Measurements from ENCODE around the gene L3MBTL3. TPM values are rescaled to one million over a fixed set of nuclear protein-coding genes. Genes with fewer than 3 reads are reported as not detected.
A peak's percentile ranks its signal among the peaks of the same experiment; 100 is the strongest.

L3MBTL3 gene
- total RNA-seq, 2 experiments from 2014 or later, result 31.7 to 34.0 TPM

GRCh38 chr6:130118236-130118635, 99.9 kb downstream of the L3MBTL3 start:
- Mint-ChIP-seq H3K4me1 (ENCODE audit: low read depth) (peaks cover 5% of the 10 kb centered on the region), H3K9me3 (ENCODE audit: insufficient read depth) (peaks cover 5% of the 10 kb centered on the region), H3K4me3 (no peak overlapping the region), H3K36me3 (ENCODE audit: low read depth) (peaks cover 34% of the 10 kb centered on the region), H3K27me3 (ENCODE audit: low read depth) (no peaks in the 10 kb centered on the region), H3K27ac (no peak overlapping the region)
- DNase-seq, result no peak
- ATAC-seq, result no peak
- ChIA-PET POLR2A (no interaction called here), CTCF (no interaction called here)

DNA sequence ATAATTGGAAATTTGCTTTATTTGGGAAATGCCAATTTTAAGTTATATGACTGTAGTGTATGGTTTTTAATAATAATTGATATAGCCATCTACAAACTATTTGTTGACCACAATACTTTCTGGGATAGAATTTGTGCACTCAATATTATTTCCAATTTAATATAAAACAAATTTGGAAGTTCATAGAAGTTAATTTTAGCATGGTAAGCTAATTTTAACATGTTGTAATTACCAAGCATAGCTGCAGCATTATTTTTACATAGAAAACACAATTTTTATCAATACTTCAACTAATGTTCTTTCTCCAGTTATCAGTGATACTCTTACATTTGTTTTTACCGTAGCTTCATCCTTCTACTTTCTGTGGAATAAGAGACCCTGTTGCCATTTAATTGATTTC, 100.8 kb downstream of the L3MBTL3 start:
- no peak overlapping the region for H3K27ac Mint-ChIP-seq
- peaks cover 5% of the 10 kb centered on the region for H3K9me3 Mint-ChIP-seq (ENCODE audit: insufficient read depth)
- ATAC-seq, result no peak
- no peaks in the 10 kb centered on the region for H3K27me3 Mint-ChIP-seq (ENCODE audit: low read depth)
- CTCF ChIA-PET, result interaction anchor here (0.7 kb wide), 1 partner anchor 9 kb away, joined by 3 read pairs; no protein-coding TSS in a partner anchor
- no peak overlapping the region for H3K4me3 Mint-ChIP-seq
- H3K4me1 Mint-ChIP-seq (ENCODE audit: low read depth), result peaks cover 5% of the 10 kb centered on the region
- POLR2A ChIA-PET, result no interaction called here
- peaks cover 39% of the 10 kb centered on the region for H3K36me3 Mint-ChIP-seq (ENCODE audit: low read depth)
- DNase-seq, result no peak

DNA sequence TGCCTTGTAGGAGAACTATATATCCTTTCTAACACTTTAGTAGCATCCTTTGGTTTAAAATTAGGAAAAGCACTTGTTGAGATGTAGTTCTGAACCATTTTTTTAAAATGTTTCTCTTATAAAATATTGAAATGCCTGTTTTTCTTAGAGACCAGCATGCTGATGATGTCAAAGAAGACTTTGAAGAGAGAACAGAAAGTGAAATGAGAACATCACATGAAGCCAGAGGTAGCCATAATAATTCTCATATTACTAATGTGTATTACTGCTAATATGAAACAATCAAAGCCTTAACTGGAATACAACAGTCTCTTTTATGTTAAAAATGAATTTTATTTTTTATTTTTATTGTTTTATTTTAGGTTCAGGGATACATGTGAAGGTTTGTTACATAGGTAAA, 102.3 kb downstream of the L3MBTL3 start:
- no peaks in the 10 kb centered on the region for H3K27me3 Mint-ChIP-seq (ENCODE audit: low read depth)
- H3K27ac Mint-ChIP-seq, result no peak overlapping the region
- H3K4me3 Mint-ChIP-seq, result no peak overlapping the region
- H3K36me3 Mint-ChIP-seq (ENCODE audit: low read depth), result peaks cover 38% of the 10 kb centered on the region
- ChIA-PET POLR2A (no interaction called here), CTCF (interaction anchor here (0.6 to 1.1 kb wide), 3 partner anchors 10 to 261 kb away, joined by 3 read pairs; no protein-coding TSS in a partner anchor)
- peaks cover 5% of the 10 kb centered on the region for H3K4me1 Mint-ChIP-seq (ENCODE audit: low read depth)
- no peak for DNase-seq
- peaks cover 5% of the 10 kb centered on the region for H3K9me3 Mint-ChIP-seq (ENCODE audit: insufficient read depth)
- no peak for ATAC-seq

DNA sequence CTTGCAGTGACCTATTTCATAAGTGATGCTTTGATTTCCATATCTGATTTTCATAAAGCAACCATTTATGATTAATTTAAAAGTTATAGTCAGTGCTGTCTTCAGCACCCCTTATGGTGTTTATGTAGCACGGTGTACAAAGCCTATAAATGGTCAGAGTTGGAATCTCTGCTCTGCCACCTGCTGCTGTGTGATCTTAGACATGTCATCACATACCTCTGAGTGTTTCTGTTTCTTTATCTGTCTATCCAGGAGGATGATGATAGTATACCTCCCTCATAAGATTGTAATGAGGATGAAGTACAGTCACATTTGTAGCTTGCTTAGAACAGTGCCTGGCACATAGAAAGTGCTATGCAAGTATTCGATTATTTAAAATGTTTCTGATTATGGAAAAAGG, 103.9 kb downstream of the L3MBTL3 start:
- CTCF ChIA-PET, result no interaction called here
- no peak overlapping the region for H3K27ac Mint-ChIP-seq
- no peaks in the 10 kb centered on the region for H3K9me3 Mint-ChIP-seq (ENCODE audit: insufficient read depth)
- POLR2A ChIA-PET, result no interaction called here
- DNase-seq (no peak), ATAC-seq (no peak)
- no peak overlapping the region for H3K4me3 Mint-ChIP-seq
- H3K4me1 Mint-ChIP-seq (ENCODE audit: low read depth), result peaks cover 11% of the 10 kb centered on the region
- no peaks in the 10 kb centered on the region for H3K27me3 Mint-ChIP-seq (ENCODE audit: low read depth)
- peaks cover 40% of the 10 kb centered on the region for H3K36me3 Mint-ChIP-seq (ENCODE audit: low read depth)

DNA sequence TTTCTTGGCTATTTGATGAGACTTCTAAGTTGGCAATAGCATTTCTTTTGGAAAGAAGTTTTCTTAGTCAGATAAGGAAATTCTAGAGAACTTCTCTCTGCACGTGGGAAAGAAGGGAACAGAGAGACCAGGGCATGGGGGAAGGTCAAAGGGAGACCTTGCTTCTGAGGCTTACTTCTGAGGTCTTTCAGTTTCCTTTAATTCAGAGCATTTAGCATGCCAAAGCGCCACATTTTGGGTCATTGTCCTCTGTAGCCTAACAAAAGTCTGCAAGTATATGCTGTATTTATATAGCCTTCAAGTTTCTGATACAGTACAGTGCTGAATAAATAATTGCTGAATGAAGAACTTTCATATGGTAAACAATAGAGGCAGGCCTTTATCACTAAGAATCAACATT, 108.8 kb downstream of the L3MBTL3 start:
- DNase-seq (no peak), ATAC-seq (no peak)
- POLR2A ChIA-PET, result no interaction called here
- Mint-ChIP-seq H3K27me3 (ENCODE audit: low read depth) (no peaks in the 10 kb centered on the region), H3K27ac (no peak overlapping the region), H3K36me3 (ENCODE audit: low read depth) (peaks cover 55% of the 10 kb centered on the region), H3K9me3 (ENCODE audit: insufficient read depth) (peaks cover 6% of the 10 kb centered on the region), H3K4me3 (no peak overlapping the region), H3K4me1 (ENCODE audit: low read depth) (peaks cover 38% of the 10 kb centered on the region)
- CTCF ChIA-PET, result no interaction called here

DNA sequence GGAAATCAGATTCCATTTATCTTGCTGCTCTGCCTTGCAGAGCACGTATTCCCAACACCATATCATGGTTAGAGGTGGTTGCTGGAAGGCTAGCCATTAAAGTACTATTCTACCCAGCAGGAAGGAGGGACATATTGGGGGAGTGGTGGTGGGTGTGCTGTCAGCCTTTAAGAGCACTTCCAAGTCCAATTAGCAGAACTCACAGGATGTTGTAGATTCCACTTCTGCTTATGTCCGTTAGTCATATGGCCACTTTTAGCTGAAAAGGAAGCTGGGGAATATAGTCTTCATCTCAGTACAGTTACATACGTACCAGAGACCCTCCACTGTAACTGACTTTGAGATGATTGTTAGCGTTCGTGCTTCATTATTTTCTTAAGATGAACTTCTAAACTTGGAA, 109.9 kb downstream of the L3MBTL3 start:
- Mint-ChIP-seq H3K36me3 (ENCODE audit: low read depth) (peaks cover 59% of the 10 kb centered on the region), H3K4me3 (no peak overlapping the region), H3K4me1 (ENCODE audit: low read depth) (peaks cover 49% of the 10 kb centered on the region), H3K9me3 (ENCODE audit: insufficient read depth) (peaks cover 6% of the 10 kb centered on the region), H3K27me3 (ENCODE audit: low read depth) (no peaks in the 10 kb centered on the region), H3K27ac (no peak overlapping the region)
- ATAC-seq, result no peak
- CTCF ChIA-PET, result interaction anchor here (1.1 kb wide), 1 partner anchor 9 kb away, joined by 3 read pairs; no protein-coding TSS in a partner anchor
- DNase-seq, result no peak
- POLR2A ChIA-PET, result no interaction called here

GRCh38 chr6:130129762-130130246, 111.4 kb downstream of the L3MBTL3 start:
- peaks cover 65% of the 10 kb centered on the region for H3K36me3 Mint-ChIP-seq (ENCODE audit: low read depth)
- H3K4me3 Mint-ChIP-seq, result no peak overlapping the region
- POLR2A ChIA-PET, result no interaction called here
- DNase-seq, result no peak
- peaks cover 6% of the 10 kb centered on the region for H3K9me3 Mint-ChIP-seq (ENCODE audit: insufficient read depth)
- no peak for ATAC-seq
- CTCF ChIA-PET, result interaction anchor here (0.7 to 1.0 kb wide), 2 partner anchors 9 kb away, joined by 3 read pairs; no protein-coding TSS in a partner anchor
- peaks cover 62% of the 10 kb centered on the region for H3K4me1 Mint-ChIP-seq (ENCODE audit: low read depth)
- H3K27me3 Mint-ChIP-seq (ENCODE audit: low read depth), result no peaks in the 10 kb centered on the region
- no peak overlapping the region for H3K27ac Mint-ChIP-seq

DNA sequence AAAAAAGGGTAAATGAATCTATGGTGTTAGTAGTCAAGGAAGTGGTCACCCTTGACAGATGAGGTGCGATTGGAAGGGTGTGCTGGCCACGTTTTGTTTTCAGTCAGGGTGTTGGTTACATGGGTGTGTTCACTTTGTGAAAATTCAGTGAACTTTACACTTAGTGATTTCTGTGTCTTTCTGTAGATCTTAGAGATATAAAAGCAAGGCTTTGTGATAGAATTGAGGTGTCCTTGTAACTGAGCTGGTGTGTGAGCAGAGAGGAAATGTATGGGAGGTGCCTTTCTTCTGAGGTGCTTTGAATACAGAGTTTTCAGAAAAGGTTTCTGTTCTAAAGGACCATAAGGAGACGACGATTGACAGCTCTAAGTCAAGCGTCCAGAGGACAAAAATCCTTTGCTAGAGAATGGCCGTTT, 113.9 kb downstream of the L3MBTL3 start:
- DNase-seq (peak; percentile 87), ATAC-seq (peak; percentile 94)
- ChIA-PET POLR2A (interaction anchor here (0.5 to 1.0 kb wide), 5 partner anchors 91 to 252 kb away, joined by 3 to 5 read pairs (median 5); partner anchors contain the start of gene SAMD3), CTCF (interaction anchor here (0.8 to 2.0 kb wide), 4 partner anchors 57 to 150 kb away, joined by 3 to 7 read pairs (median 4); partner anchors contain the start of gene SAMD3)
- Mint-ChIP-seq H3K4me3 (peak overlapping the region; percentile 46), H3K27me3 (ENCODE audit: low read depth) (no peaks in the 10 kb centered on the region), H3K9me3 (ENCODE audit: insufficient read depth) (peaks cover 6% of the 10 kb centered on the region), H3K36me3 (ENCODE audit: low read depth) (peaks cover 69% of the 10 kb centered on the region), H3K27ac (peak overlapping the region; percentile 93), H3K4me1 (ENCODE audit: low read depth) (peaks cover 69% of the 10 kb centered on the region)

GRCh38 chr6:130134582-130134981, 116.2 kb downstream of the L3MBTL3 start:
- POLR2A ChIA-PET, result no interaction called here
- no peak overlapping the region for H3K4me3 Mint-ChIP-seq
- no peak for DNase-seq
- H3K4me1 Mint-ChIP-seq (ENCODE audit: low read depth), result peaks cover 83% of the 10 kb centered on the region
- H3K27me3 Mint-ChIP-seq (ENCODE audit: low read depth), result no peaks in the 10 kb centered on the region
- CTCF ChIA-PET, result interaction anchor here (1.0 to 3.2 kb wide), 4 partner anchors 89 to 148 kb away, joined by 3 to 12 read pairs (median 4); no protein-coding TSS in a partner anchor
- peaks cover 12% of the 10 kb centered on the region for H3K9me3 Mint-ChIP-seq (ENCODE audit: insufficient read depth)
- peaks cover 78% of the 10 kb centered on the region for H3K36me3 Mint-ChIP-seq (ENCODE audit: low read depth)
- no peak for ATAC-seq
- peak overlapping the region; percentile 63 for H3K27ac Mint-ChIP-seq

- Mint-ChIP-seq H3K4me1 (ENCODE audit: low read depth) (peaks cover 66% of the 10 kb centered on the region), H3K27ac (no peak overlapping the region), H3K36me3 (ENCODE audit: low read depth) (peaks cover 77% of the 10 kb centered on the region), H3K9me3 (ENCODE audit: insufficient read depth) (peaks cover 6% of the 10 kb centered on the region), H3K27me3 (ENCODE audit: low read depth) (no peaks in the 10 kb centered on the region), H3K4me3 (no peak overlapping the region)
- ATAC-seq (no peak), DNase-seq (no peak)
- POLR2A ChIA-PET, result no interaction called here
- CTCF ChIA-PET, result no interaction called here
These were observed 118.4 kb downstream of the L3MBTL3 start for GRCh38 chr6:130136798-130137197.

GRCh38 chr6:130138116-130138908, 119.9 kb downstream of the L3MBTL3 start:
- ChIA-PET POLR2A (interaction anchor here (0.6 kb wide), 1 partner anchor 94 kb away, joined by 3 read pairs; no protein-coding TSS in a partner anchor), CTCF (interaction anchor here (0.6 to 1.9 kb wide), 5 partner anchors 8 to 112 kb away, joined by 3 to 5 read pairs (median 3); no protein-coding TSS in a partner anchor)
- peaks cover 51% of the 10 kb centered on the region for H3K4me1 Mint-ChIP-seq (ENCODE audit: low read depth)
- H3K27me3 Mint-ChIP-seq (ENCODE audit: low read depth), result no peaks in the 10 kb centered on the region
- H3K4me3 Mint-ChIP-seq, result peak overlapping the region; percentile 35
- peaks cover 81% of the 10 kb centered on the region for H3K36me3 Mint-ChIP-seq (ENCODE audit: low read depth)
- H3K9me3 Mint-ChIP-seq (ENCODE audit: insufficient read depth), result peaks cover 6% of the 10 kb centered on the region
- peak overlapping the region; percentile 81 for H3K27ac Mint-ChIP-seq
- ATAC-seq (peak; percentile 45), DNase-seq (no peak)

DNA sequence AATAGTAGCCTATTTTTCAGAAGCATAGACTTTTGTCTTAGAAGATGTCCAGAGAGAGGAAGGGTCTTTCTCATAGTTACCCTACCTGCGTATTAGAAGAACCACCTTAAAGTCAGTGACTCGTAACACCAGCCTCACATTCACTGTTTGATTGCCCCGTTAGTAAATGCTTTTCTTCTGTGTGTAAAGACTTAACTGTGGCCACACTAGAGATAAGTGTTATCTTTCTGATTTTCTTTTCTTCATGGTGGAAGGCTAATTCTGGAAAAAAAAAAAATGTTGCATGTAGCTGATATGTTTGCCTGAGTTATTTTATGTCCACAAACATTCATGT, 120.5 kb downstream of the L3MBTL3 start:
- Mint-ChIP-seq H3K4me3 (peak overlapping the region; percentile 35), H3K4me1 (ENCODE audit: low read depth) (peaks cover 46% of the 10 kb centered on the region), H3K27ac (peak overlapping the region; percentile 81), H3K36me3 (ENCODE audit: low read depth) (peaks cover 81% of the 10 kb centered on the region), H3K27me3 (ENCODE audit: low read depth) (no peaks in the 10 kb centered on the region), H3K9me3 (ENCODE audit: insufficient read depth) (peaks cover 6% of the 10 kb centered on the region)
- DNase-seq, result no peak
- ChIA-PET CTCF (interaction anchor here (1.2 to 1.9 kb wide), 4 partner anchors 9 to 111 kb away, joined by 3 to 5 read pairs (median 3); no protein-coding TSS in a partner anchor), POLR2A (no interaction called here)
- ATAC-seq, result no peak
